ENCODE measurements around the gene KCMF1. TPM values are rescaled to one million over a fixed set of nuclear protein-coding genes. Genes with fewer than 3 reads are reported as not detected.
A peak's percentile ranks its signal among the peaks of the same experiment; 100 is the strongest.

The KCMF1 gene
- total and polyA plus RNA-seq, 10 of the 15 experiments (the other 5 are each of a cell fraction or from before 2014, with no cell fraction given): 8.4 to 124 (median 43.0) TPM

GRCh38 chr2:84931384-84931821 is 39.6 kb upstream of the KCMF1 start (continued):
- TF ChIP-seq USF2 (IDR thresholded peaks at IDR 0.05; ENCODE audit: borderline replicate concordance, low read depth, low read length): no peak
- TF ChIP-seq MYC (IDR thresholded peaks at IDR 0.05; ENCODE audit: insufficient read depth, insufficient read length, insufficient replicate concordance, low read length, severe bottlenecking): no peak
- no peak for TF ChIP-seq CBX3 (IDR thresholded peaks at IDR 0.05; ENCODE audit: borderline replicate concordance, low read depth)
- TF ChIP-seq SUPT20H (IDR thresholded peaks at IDR 0.05; ENCODE audit: borderline replicate concordance, control insufficient read depth, low read depth, low read length): no peak
- TF ChIP-seq ZNF687 (IDR thresholded peaks at IDR 0.05): peak; percentile 66; the same call in 1 of the 2 replicates
- TF ChIP-seq ELK1 (IDR thresholded peaks at IDR 0.05; ENCODE audit: low read depth, low read length): no peak
- TF ChIP-seq GATAD2B (conservative IDR thresholded peaks at IDR 0.05; ENCODE audit: low read depth): peak; percentile 49; the same call in 1 of the 2 replicates
- TF ChIP-seq MXI1 (IDR thresholded peaks at IDR 0.05; ENCODE audit: low read depth, low read length): no peak
- no peak for TF ChIP-seq BACH1 (IDR thresholded peaks at IDR 0.05; ENCODE audit: borderline replicate concordance)
- peak; percentile 88 for TF ChIP-seq MEF2A (IDR thresholded peaks at IDR 0.05; ENCODE audit: insufficient read depth, low read depth, low read length)
- TF ChIP-seq CHD2 (IDR thresholded peaks at IDR 0.05; ENCODE audit: borderline replicate concordance, low read depth, low read length): no peak
- TF ChIP-seq DPF2 (IDR thresholded peaks at IDR 0.05): peak; percentile 74
- 0 out of 2 replicates have a peak, but pooled peaks have one; percentile 44 for TF ChIP-seq TCF7 (IDR thresholded peaks at IDR 0.05; ENCODE audit: borderline replicate concordance)
- TF ChIP-seq E2F4 (IDR thresholded peaks at IDR 0.05; ENCODE audit: low read depth, low read length): no peak
- TF ChIP-seq TCF12 (IDR thresholded peaks at IDR 0.05; ENCODE audit: low read depth, low read length): peak; percentile 63; the same call in 1 of the 2 replicates
- no peak for TF ChIP-seq SREBF1 (IDR thresholded peaks at IDR 0.05; ENCODE audit: low read length)
- TF ChIP-seq TCF3 (IDR thresholded peaks at IDR 0.05; ENCODE audit: borderline replicate concordance, insufficient read depth, low read depth, low read length): peak; percentile 77; the same call in 1 of the 2 replicates
- TF ChIP-seq WRNIP1 (IDR thresholded peaks at IDR 0.05; ENCODE audit: borderline replicate concordance, low read depth, low read length): no peak
- TF ChIP-seq POLR2AphosphoS2 (IDR thresholded peaks at IDR 0.05; ENCODE audit: low read depth, low read length): no peak
- no peak for TF ChIP-seq RBBP5 (conservative IDR thresholded peaks at IDR 0.05)
- no peak for TF ChIP-seq SMC3 (IDR thresholded peaks at IDR 0.05; ENCODE audit: borderline replicate concordance, low read length)
- peak; percentile 56 for TF ChIP-seq SKIL (IDR thresholded peaks at IDR 0.05; ENCODE audit: low read depth, poor library complexity, severe bottlenecking)
